MM.1S (cell line): ENCODE measurements around the gene OGT.

Experiments
- EZH2 ChIP-seq: fragments of 300-600 bp; sonication (generic); optimal IDR thresholded peaks from 2 replicates; pipeline ENCODE3; 2017; ENCODE audit warnings: low read depth, mild to moderate bottlenecking, antibody characterized with exemption, low read length, mixed read lengths
- EZH2phosphoT487 ChIP-seq: fragments of 300-600 bp; sonication (generic); IDR thresholded peaks from 2 replicates; pipeline ENCODE4 v1.6.1; 2018; ENCODE audit warnings: antibody characterized with exemption, low read length
- TF ChIP-seq, protein P1 (sequence below): fragments of 300-600 bp; sonication (generic); IDR thresholded peaks from 2 replicates; pipeline ENCODE4 v1.5.1; 2016; ENCODE audit warnings: antibody characterized with exemption, low read length, mixed read lengths

DNA sequence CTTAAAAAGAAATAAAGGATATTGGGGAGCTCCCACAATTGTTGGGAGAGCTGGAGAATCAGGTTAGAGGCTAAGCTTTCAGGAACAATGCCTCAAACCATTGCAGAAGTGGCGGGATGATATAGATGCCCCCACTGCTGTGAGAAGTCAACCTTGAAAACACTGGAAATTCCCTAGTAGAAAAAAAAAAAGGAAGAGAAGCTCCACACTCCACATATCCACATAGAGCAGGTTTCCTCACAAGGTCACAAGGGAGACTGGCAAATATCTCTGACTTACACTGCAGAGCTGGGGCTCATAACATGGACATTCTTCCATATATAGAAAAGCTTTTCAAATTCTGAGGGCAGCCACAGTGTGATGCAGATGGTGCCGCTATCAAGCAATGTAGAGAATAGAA is 22.7 kb upstream of the OGT start:
- TF ChIP-seq, protein P1, sequence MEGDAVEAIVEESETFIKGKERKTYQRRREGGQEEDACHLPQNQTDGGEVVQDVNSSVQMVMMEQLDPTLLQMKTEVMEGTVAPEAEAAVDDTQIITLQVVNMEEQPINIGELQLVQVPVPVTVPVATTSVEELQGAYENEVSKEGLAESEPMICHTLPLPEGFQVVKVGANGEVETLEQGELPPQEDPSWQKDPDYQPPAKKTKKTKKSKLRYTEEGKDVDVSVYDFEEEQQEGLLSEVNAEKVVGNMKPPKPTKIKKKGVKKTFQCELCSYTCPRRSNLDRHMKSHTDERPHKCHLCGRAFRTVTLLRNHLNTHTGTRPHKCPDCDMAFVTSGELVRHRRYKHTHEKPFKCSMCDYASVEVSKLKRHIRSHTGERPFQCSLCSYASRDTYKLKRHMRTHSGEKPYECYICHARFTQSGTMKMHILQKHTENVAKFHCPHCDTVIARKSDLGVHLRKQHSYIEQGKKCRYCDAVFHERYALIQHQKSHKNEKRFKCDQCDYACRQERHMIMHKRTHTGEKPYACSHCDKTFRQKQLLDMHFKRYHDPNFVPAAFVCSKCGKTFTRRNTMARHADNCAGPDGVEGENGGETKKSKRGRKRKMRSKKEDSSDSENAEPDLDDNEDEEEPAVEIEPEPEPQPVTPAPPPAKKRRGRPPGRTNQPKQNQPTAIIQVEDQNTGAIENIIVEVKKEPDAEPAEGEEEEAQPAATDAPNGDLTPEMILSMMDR, result no peak
- TF ChIP-seq EZH2phosphoT487, result no peak
- TF ChIP-seq EZH2, result no peak
